Activated naive CD8-positive, alpha-beta T cell treated with anti-CD3 and anti-CD28 coated beads, Interleukin-2, amount 50 U/mL, for 16 hours (primary cell): Measurements from ENCODE around the gene EGFL8.

ENCODE experiments used
- DNase-seq: peaks from one replicate; pipeline ENCODE4 v3.0.0-alpha.2; 2020; ENCODE audit warnings: low read depth, low spot score

Gene EGFL8

GRCh38 chr6:32146687-32147086 lies 17.7 kb upstream of the EGFL8 start:
- DNase-seq: no peak

GRCh38 chr6:32147401-32148132 lies 16.8 kb upstream of the EGFL8 start:
- DNase-seq: no peak

- peak; percentile 43 for DNase-seq
Observed at GRCh38 chr6:32148289-32149091, 15.9 kb upstream of the EGFL8 start.

GRCh38 chr6:32149092-32149755 lies 15.2 kb upstream of the EGFL8 start:
- no peak for DNase-seq

- DNase-seq: no peak
Observed at GRCh38 chr6:32149932-32150870, 14.2 kb upstream of the EGFL8 start.

- no peak for DNase-seq
Observed at GRCh38 chr6:32151181-32151862, 13.1 kb upstream of the EGFL8 start.

GRCh38 chr6:32151863-32152768 lies 12.3 kb upstream of the EGFL8 start, which contains the start of gene PRRT1:
TSS of gene PRRT1 (minus strand) at chr6:32151939. CDS start at chr6:32151827, 112 bp downstream.
- DNase-seq: no peak

GRCh38 chr6:32152769-32153563 lies 11.4 kb upstream of the EGFL8 start:
- DNase-seq: no peak

GRCh38 chr6:32153564-32154513 lies 10.6 kb upstream of the EGFL8 start, which contains the start of gene PPT2:
TSS of gene PPT2 (plus strand) at chr6:32154141. CDS start at chr6:32154595, 454 bp downstream.
- peak; percentile 78 for DNase-seq

GRCh38 chr6:32154514-32155161 lies 9.8 kb upstream of the EGFL8 start:
- DNase-seq: no peak

- DNase-seq: no peak
Observed at GRCh38 chr6:32156891-32157290, 7.5 kb upstream of the EGFL8 start.

GRCh38 chr6:32158052-32158451 lies 6.3 kb upstream of the EGFL8 start:
- DNase-seq: no peak

GRCh38 chr6:32163559-32164258 lies 686 bp upstream of the EGFL8 start:
- no peak for DNase-seq

GRCh38 chr6:32166411-32167061 lies 2.1 kb downstream of the EGFL8 start:
- DNase-seq: no peak

GRCh38 chr6:32167154-32167760 lies 2.9 kb downstream of the EGFL8 start:
- DNase-seq: no peak
